ENCODE measurements around the gene HYCC1.

HYCC1 gene

GRCh38 chr7:22998519-22998896 lies 15.4 kb downstream of the HYCC1 start:
- H3K27ac ChIP-seq (ENCODE audit: low read depth, low read length): no peak overlapping the region

GRCh38 chr7:22997871-22998518 lies 15.9 kb downstream of the HYCC1 start:
- Histone ChIP-seq H3K4me3 (ENCODE audit: low read length) (no peak overlapping the region), H3K27me3 (ENCODE audit: control insufficient read depth, low read length) (no peaks in the 10 kb centered on the region), H3K27ac (ENCODE audit: low read depth, low read length) (no peak overlapping the region), H3K9me2 (replicated peaks; ENCODE audit: control insufficient read depth, low read length) (no peaks in the 10 kb centered on the region), H3K9me3 (ENCODE audit: control insufficient read depth, insufficient read depth, low read length) (no peaks in the 10 kb centered on the region), H3F3A (ENCODE audit: control insufficient read depth, insufficient read depth) (no peaks in the 10 kb centered on the region), H3K36me3 (ENCODE audit: control insufficient read depth, low read length) (peaks cover 4% of the 10 kb centered on the region; the same call in 1 of the 2 replicates), H3K4me2 (ENCODE audit: low read length) (no peak overlapping the region), H3K4me1 (ENCODE audit: control insufficient read depth, low read length) (no peaks in the 10 kb centered on the region), H3K79me2 (ENCODE audit: control insufficient read depth, low read length) (peaks cover 73% of the 10 kb centered on the region), H4K20me1 (ENCODE audit: control insufficient read depth, insufficient read depth, low read depth, low read length) (peaks cover 2% of the 10 kb centered on the region; the same call in 1 of the 2 replicates)
- no peak for TF ChIP-seq EZH2phosphoT487 (IDR thresholded peaks at IDR 0.05; ENCODE audit: borderline replicate concordance, low read length)

More at GRCh38 chr7:22998519-22998896, 15.4 kb downstream of the HYCC1 start:
- Histone ChIP-seq H3K4me1 (ENCODE audit: control insufficient read depth, low read length) (no peaks in the 10 kb centered on the region), H3K79me2 (ENCODE audit: control insufficient read depth, low read length) (peaks cover 72% of the 10 kb centered on the region), H3K27me3 (ENCODE audit: control insufficient read depth, low read length) (no peaks in the 10 kb centered on the region), H3K4me2 (ENCODE audit: low read length) (no peak overlapping the region), H3F3A (ENCODE audit: control insufficient read depth, insufficient read depth) (no peaks in the 10 kb centered on the region), H3K4me3 (ENCODE audit: low read length) (no peak overlapping the region), H4K20me1 (ENCODE audit: control insufficient read depth, insufficient read depth, low read depth, low read length) (peaks cover 2% of the 10 kb centered on the region; the same call in 1 of the 2 replicates), H3K36me3 (ENCODE audit: control insufficient read depth, low read length) (peaks cover 4% of the 10 kb centered on the region; the same call in 1 of the 2 replicates), H3K9me3 (ENCODE audit: control insufficient read depth, insufficient read depth, low read length) (no peaks in the 10 kb centered on the region), H3K9me2 (replicated peaks; ENCODE audit: control insufficient read depth, low read length) (no peaks in the 10 kb centered on the region)
- TF ChIP-seq EZH2phosphoT487 (IDR thresholded peaks at IDR 0.05; ENCODE audit: borderline replicate concordance, low read length): no peak
- TF ChIP-seq CTCF (IDR thresholded peaks at IDR 0.05; ENCODE audit: low read depth, low read length, poor library complexity, severe bottlenecking): no peak

GRCh38 chr7:22996470-22996869 lies 17.5 kb downstream of the HYCC1 start:
- Histone ChIP-seq H3K27me3 (ENCODE audit: control insufficient read depth, low read length) (no peaks in the 10 kb centered on the region), H3K27ac (ENCODE audit: low read depth, low read length) (no peak overlapping the region), H3F3A (ENCODE audit: control insufficient read depth, insufficient read depth) (no peaks in the 10 kb centered on the region), H3K9me3 (ENCODE audit: control insufficient read depth, insufficient read depth, low read length) (no peaks in the 10 kb centered on the region), H4K20me1 (ENCODE audit: control insufficient read depth, insufficient read depth, low read depth, low read length) (no peaks in the 10 kb centered on the region), H3K36me3 (ENCODE audit: control insufficient read depth, low read length) (peaks cover 4% of the 10 kb centered on the region; the same call in 1 of the 2 replicates), H3K4me2 (ENCODE audit: low read length) (no peak overlapping the region), H3K9me2 (replicated peaks; ENCODE audit: control insufficient read depth, low read length) (no peaks in the 10 kb centered on the region), H3K4me3 (ENCODE audit: low read length) (no peak overlapping the region), H3K4me1 (ENCODE audit: control insufficient read depth, low read length) (no peaks in the 10 kb centered on the region), H3K79me2 (ENCODE audit: control insufficient read depth, low read length) (peaks cover 66% of the 10 kb centered on the region)
- no peak for TF ChIP-seq CTCF (IDR thresholded peaks at IDR 0.05; ENCODE audit: low read depth, low read length, poor library complexity, severe bottlenecking)
- TF ChIP-seq EZH2phosphoT487 (IDR thresholded peaks at IDR 0.05; ENCODE audit: borderline replicate concordance, low read length): no peak

GRCh38 chr7:22995011-22995410 lies 18.9 kb downstream of the HYCC1 start:
- H3K9me3 ChIP-seq (ENCODE audit: control insufficient read depth, insufficient read depth, low read length): no peaks in the 10 kb centered on the region

More at GRCh38 chr7:22995011-22995410, 18.9 kb downstream of the HYCC1 start:
- Histone ChIP-seq H3K4me1 (ENCODE audit: control insufficient read depth, low read length) (peaks cover 4% of the 10 kb centered on the region), H3K27ac (ENCODE audit: low read depth, low read length) (no peak overlapping the region), H3K27me3 (ENCODE audit: control insufficient read depth, low read length) (no peaks in the 10 kb centered on the region), H3F3A (ENCODE audit: control insufficient read depth, insufficient read depth) (no peaks in the 10 kb centered on the region), H3K9me2 (replicated peaks; ENCODE audit: control insufficient read depth, low read length) (no peaks in the 10 kb centered on the region), H3K79me2 (ENCODE audit: control insufficient read depth, low read length) (peaks cover 55% of the 10 kb centered on the region), H4K20me1 (ENCODE audit: control insufficient read depth, insufficient read depth, low read depth, low read length) (no peaks in the 10 kb centered on the region), H3K4me2 (ENCODE audit: low read length) (no peak overlapping the region), H3K4me3 (ENCODE audit: low read length) (no peak overlapping the region), H3K36me3 (ENCODE audit: control insufficient read depth, low read length) (peaks cover 11% of the 10 kb centered on the region)
- TF ChIP-seq EZH2phosphoT487 (IDR thresholded peaks at IDR 0.05; ENCODE audit: borderline replicate concordance, low read length) (no peak), CTCF (IDR thresholded peaks at IDR 0.05; ENCODE audit: low read depth, low read length, poor library complexity, severe bottlenecking) (no peak)

Data from DOHH2 (cell line).